ENCODE results near the gene B9D1.

Gene B9D1, protein sequence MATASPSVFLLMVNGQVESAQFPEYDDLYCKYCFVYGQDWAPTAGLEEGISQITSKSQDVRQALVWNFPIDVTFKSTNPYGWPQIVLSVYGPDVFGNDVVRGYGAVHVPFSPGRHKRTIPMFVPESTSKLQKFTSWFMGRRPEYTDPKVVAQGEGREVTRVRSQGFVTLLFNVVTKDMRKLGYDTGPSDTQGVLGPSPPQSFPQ

DNA sequence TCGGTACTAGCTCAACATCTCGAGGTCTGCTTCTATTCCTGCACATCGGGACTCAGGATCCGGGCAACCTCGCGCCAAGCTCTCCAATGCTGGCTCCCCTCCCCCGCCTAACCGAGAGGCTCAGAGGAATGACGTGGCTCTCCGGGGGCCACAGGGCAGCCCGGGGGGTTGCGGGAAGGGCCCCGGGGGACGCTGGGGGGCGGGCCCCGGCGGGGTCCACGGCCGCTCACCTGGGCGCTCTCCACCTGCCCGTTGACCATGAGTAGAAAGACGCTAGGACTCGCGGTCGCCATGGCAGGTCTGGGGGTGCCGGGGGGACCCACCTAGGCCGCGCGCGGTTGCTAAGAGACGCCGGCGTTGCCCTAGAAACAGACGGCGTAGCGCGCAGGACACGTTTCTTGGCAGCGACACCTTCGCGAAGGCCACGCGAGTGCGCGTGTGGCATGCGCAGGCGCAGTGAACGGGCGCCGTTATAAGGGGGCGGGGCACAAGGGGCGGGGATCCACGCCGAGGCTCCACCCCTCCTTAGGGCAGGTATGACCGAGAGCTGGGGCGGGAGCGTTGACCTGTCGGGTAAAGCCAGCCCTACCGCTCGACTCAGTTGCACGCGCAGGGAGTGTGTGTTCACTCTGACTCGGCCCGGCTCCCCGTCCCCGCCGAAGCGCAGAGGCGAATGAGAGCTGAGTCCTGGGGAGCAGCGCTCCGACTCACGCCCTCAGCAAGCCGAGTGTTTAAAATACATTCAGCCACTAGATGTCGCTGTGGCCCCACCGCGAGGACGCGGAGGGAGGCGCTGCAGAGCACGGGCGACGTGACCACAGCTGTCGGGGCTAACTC is at the start of gene B9D1:
TSS of gene B9D1 (minus strand) at position 447 of the 837 bp plus-strand sequence. CDS start at position 293, 154 bp downstream.
- peak; percentile 97 for DNase-seq

DNA sequence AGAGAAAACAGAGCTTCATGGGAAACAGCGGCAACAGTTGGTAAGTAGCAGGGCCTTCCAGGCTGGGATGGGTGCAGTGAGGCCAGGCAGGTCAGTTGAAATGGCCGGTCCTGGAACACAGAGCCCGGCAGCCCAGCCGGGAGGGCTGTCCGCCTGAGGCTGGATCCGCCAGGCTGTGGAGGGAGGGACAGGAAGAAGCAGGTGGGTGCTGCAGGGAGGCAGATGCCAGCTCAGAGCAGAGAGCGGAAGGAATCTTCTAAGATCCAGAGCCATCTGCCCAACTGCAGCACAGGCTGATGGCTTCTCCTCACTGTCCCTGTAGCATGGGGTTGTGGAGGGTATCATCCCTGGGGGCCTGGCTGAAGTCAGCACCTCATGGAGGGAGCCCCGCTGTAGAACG is 49.1 kb upstream of the B9D1 start:
- no peak for DNase-seq

DNA sequence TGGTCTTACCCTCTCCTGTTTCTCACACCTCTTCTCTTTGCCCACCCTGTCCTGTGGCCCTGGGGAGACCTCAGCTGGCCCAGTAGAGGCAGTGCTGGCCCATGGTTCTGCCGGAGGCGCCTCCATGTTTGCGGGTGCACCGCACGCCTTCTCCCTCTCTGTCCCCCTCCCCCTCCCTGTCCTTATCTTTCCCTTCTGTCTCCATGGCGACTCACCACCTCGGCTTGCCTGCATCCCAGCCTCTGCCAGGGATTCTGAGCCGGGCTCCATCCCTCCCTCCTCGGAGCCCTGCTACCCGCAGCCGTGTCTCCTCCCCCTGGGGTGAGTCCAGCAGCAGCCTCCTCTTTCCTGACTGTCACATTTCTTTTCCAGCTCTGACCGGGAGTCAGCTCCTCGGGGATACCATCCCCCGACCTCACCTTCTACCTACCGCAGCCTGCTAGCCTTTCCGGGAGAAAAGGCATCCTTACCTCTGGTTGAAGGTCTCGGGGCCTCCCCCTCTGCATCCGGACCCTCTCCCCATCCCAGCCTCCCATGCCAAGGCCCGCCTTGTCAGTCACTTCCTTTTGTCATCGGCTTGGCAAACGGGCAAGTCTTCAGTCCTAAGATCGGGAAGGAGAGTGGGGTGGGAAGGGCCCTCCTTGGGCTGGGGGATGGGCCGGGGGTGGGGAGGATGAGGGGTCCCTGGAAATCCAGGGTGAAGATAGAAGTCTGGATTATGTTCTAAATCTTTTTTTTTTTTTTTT is 48.5 kb upstream of the B9D1 start, which contains the start of gene RNF112:
TSS of gene RNF112 (plus strand) at position 358 of the 746 bp plus-strand sequence. CDS start at position 535, 177 bp downstream.
- peak; percentile 54 for DNase-seq

DNA sequence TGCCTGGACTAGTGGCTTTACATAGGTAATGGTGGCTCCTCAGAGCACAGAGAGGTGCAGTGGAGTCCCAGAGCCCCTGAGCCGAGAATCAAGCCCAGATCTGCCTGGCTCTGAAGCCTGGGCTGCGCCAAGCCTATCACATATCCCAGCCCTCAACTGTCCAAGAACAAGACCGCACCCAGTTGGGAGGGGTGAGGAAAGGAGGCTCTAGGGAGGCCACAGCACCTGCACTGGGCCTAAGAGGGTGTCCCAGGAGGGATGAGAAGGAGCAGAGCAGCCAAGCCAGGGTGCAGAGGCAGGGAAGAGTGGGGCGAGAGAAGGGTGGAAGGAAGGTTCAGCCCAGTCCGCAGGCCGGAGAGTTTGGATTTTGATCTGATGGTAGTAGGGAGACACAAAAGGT is 47.6 kb upstream of the B9D1 start:
- peak; percentile 75 for DNase-seq

DNA sequence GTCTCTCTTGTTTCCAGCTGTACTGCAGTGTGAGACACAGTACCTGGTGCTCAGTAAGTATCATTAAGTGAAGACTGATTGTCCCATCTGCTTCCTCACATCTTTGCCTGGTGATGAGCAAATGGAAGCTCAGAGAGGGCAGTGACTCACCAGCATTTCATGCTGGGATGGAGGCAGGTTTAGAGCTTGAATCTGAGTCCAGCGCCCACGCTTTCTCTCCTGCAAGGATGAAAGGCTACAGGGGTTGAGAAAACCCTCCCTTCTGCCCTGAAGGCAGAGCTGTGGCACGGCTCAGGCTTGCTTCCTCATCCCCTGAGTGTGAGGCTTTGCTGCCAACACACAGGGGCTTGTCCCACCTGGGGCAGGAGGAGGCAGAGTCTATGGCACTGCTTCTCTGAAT is 47.0 kb upstream of the B9D1 start:
- DNase-seq = no peak

DNA sequence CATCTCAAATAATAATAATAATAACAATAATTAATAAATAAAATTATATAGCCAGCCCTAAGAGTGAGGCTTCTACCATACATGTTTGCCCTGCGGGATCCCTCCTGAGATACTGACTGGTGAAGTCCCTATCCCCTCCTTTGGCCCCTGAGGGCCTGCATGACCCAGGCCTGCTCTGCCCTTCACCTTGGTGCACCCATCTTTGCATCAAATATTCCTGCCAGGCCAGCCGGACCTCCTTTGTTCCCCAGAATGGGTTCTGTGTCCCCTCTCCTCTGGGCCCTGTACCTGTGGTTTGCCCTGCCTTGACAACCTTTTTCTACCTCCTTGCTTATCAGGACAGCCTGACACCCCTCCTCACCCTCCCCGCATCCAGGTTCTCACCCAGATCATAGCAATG is 46.5 kb upstream of the B9D1 start:
- DNase-seq = no peak

DNA sequence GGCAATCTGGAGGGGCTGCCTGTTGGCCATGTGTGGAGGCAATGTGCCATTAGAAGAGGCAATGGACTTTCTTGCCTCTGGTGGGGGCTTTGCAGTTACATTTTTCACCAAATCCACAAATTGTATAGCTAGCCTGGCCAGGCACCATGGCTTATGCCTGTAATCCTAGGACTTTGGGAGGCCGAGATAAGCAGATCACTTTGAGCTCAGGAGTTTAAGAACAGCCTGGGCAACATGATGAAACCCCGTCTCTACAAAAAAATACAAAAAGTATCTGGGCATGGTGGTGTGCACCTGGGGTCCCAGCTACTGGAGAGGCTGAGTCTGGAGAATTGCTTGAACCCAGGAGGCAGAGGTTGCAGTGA is 45.8 kb upstream of the B9D1 start:
- no peak for DNase-seq

DNA sequence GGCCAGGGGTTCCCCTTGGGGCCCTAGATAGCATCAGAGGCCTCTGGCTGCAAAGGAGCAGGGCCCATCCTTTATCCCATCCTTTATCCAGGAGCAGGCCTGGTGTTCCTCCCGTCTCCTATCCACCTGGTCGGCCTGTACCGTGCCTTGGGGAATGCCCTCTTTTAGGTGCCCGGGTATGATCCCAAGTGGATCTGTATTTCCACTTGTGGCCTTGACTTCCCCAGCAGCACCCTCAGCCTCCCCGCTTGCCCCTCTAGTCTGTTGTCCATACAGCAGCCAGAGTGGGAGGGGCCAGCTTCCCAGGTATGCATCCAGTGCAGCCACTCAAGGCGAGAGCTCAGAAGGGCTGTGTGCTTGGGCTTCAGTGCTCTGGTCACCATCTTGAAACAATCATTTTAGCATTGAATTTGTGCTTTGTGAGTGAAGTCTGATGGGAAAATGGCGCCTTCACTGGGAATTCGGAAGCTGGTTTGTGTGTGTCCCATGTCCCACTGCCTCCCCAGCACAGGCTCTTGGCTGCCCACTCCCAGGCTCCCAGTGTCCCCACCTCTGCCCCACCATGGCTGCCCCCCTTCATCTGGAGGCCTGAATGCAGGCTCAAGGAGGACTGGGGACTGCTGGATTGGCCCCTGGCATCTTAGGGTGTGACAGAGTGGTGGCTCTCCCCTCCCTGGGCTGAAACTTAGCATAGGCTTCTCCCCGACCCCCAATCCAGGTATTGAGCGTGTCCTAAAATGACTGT is 45.2 kb upstream of the B9D1 start:
- no peak for DNase-seq

DNA sequence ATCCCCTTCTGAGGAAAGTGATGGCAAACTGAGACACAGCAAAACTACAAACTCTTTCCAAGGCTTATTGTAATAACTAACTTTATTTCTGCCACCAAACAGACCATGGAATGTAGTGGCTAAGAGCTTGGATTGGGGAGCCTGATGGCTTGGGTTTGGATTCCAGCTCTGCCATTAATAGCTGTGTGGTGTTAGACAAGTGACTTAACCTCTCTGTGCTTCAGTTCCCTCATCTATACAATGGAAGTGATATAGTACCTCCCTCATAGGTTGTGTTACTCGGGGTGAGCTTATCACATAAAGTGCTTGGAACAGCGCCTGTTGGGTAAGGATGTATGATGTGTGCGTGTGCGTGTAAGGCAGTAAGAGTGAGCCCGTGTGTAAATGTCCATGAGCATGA is 42.6 kb upstream of the B9D1 start:
- DNase-seq = no peak

DNA sequence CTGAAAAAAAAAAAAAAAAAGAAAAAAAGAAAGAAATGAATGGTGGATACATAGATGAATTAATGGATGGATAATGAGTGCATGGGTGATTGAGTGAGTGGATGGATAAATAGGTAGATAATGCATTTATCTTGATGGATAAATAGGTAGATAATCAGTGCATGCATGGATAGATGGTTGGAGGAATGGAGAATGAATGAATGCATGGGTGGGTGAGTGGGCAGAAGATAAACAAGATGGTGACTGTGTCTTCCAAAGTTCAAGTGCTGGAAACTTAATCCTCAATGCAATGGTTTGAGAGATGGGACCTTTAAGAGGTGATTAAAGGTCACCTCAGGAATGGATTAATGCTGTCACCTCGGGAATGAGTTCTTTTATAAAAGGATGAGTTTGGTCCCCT is 41.7 kb upstream of the B9D1 start:
- DNase-seq = no peak

DNA sequence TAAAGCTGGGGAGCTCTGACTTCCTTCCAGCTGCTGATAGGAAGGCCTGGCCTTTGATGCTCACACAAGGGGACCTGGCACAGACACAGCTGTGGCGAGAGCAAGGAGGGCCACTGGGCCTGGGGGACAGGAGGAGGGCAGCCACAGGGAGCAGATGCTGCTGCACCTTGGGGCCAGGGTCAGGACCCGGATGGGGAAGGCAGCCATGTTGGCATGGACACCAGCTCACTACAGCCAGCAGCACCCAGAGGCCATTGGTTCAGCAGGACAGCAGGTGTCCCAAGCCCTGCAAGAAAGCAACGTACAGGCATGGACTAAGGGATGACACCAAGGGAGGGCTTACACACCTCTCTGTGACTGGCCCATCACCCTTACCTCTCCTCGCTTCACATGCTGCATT is 40.5 kb upstream of the B9D1 start:
- no peak for DNase-seq

DNA sequence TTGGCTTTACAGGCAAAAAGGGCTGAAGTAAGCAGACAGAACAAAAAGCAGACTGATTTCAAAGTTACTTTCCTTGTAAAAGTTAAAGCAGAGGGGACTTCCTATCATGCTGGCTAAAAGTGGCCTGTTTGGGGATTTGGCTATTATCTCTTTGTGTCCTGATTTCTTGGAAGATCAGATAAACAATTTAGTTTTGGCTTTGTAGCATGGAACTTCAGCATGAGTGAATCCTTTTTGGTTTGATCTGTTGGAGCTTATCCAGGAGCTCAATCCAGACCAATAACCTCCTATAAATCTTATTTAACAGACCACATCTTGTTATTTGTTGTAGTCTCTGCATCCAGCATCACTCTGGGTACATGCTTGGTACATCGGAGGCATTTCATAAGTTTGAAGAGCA is 39.6 kb upstream of the B9D1 start:
- DNase-seq = no peak

DNA sequence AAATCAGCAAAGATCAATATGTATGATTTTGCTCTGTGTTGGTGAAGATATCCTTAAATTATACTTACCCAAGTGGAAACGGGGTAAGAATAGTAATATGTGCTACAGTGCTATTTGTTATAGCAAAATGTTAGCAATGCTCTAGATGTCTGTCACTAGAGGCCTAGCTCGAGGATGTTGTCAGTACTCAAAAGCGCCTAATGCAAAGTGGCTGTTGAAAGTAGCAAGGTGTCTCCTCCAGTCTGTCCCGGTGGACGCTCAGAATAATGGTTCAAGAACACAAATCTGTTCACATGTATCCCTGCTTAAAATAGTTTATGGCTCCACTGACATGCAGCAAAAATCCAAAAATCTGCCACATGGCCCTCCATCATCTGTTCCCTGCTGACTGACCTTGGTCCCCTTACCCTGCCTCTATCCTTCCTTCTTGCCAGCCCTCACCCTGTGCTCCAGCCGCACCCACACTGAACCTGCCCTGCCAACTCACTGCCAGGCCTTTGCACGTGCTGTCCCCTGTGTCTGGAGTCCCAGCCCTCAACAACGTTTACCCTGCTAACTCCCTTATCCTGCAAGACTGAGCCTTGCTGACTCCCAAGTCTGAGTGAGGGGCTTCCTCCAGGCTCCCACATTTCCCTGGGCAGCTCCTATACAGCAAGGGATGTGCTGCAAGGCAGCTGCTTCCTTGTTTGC is 38.9 kb upstream of the B9D1 start:
- no peak for DNase-seq

DNA sequence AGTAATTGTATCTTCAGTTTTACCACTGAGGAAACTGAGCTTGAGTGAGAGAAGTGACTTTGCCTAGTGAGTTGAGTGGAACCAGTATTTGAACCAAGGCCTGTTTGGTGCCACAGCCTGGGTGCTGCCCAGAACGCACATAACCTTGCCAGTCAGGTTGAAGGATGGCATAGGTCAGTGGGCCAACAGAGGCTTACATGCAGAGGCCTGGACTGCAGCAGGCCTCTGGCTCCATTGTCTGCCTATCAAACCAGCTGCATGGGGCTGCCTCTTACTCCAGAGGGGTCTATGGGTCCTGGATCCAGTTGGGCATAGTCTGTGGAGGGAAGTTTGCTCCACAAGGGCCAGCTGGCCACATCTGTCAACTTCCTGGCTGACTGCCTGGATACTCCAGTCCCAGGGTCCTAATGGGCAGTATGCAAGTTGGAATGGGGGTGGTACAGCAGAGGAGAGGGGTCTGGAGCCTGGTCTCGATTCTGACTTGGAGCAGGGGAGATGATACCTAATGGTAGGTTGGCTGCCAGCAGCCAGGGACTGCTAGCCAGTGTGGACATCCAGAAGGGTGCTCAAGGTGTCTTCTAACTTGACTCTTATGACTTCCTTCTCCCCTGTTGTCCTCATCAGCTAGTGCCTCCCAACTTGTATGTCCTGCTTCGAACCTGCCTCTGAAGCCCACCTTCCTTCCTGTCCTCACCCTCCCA is 37.4 kb upstream of the B9D1 start:
- no peak for DNase-seq

DNA sequence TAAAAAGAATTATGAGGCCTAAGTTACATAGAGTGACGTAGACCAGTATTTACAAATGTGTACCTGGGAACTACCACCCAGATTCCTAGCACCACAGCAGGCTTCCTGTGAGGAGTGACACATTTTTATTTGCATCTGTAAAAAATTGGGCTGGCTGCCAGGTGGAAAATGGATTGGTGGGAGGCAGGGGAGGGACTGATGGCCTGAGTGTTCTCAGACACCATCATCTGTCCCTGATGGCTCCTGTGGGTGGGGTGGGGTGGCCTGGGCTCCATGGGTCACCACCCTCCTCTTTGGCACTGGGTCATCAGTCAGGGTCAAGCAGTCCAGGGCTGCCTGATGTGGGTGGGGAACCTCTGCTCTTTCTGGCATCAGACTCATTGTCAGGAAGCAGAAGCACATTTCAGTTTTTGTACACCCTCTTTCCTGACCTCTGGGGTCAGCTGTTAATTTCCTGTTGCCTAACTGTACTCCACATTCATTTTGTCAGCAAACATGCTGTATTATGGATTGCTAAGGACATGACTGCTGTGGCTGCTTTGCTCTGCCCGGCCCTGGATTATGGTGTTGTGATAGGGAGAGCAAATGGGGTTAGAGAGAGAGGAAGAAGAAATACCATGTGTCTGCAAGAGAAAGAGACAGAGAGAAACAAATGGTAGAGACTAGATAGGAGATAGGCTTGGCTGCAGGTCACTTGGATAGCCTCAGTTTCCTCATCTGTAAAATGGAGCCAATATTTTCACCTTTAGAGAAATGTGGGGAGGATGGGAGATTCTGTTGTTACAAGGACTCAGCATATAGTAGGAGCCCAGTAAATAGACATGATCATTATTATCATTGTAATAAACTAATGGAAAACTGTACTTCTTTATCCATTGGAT is 36.0 kb upstream of the B9D1 start:
- peak; percentile 33 for DNase-seq

DNA sequence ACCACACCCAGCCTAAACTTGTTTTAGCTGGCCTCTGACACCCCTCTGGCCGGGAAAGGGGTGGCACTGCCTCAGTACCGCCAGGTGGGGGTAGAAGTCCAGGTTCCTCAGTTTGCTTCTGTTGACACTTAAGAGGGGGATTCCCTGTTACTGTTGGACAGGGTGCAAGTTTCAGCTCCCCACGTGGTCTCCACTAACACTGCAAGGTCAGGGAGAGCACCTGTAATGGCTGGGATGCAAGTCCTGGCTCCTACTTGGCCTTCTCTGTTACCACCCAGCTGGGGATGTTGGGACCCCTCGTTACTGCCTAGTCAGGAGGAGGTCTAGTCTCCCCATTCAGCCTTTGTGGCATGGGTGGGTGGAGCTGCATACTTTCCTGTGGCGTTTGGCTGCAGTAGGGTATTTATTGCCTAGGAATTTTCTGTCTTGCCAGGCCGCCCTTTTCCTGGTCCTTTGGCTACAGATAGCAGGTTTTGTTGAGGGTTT is 35.1 kb upstream of the B9D1 start:
- DNase-seq = no peak

DNA sequence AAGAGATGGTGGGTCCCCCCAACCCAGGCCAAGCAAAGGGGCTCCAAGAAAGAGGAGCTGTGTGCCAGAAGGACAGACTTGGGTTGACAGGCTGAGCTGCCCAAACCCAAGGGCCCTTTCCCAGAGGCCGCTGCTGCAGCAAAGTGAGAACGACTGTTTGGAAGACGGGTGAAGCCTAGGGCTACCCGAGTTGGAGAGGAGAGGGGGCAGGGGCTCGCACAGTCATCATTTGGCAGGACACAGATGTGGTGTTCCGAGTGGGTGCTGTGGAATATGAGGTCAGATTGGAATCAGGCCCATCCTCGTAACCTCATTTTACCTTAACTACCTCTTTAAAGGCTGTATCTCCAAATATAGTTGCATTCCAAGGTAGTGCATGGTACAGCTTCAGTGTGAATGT is 29.8 kb upstream of the B9D1 start:
- DNase-seq = no peak

DNA sequence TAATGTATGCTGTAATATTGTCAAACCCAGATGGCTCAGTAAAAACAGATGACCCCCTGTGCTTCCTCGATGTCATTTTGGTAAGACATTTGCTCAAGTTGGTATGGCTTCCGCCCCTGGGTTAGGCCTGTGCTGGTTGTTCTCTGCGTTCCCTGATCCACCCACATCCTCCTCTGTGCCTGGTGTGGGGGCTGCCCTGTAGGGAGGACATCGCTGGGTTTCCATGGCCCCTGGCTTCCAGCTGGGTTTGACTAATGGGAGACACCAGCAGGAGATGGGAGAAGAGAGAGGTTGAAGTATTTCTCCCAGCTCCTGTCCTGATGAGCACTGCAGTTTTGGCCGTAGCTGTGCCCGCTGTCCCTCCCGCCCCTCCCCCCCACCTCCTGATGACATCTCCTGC is 28.9 kb upstream of the B9D1 start:
- no peak for DNase-seq

DNA sequence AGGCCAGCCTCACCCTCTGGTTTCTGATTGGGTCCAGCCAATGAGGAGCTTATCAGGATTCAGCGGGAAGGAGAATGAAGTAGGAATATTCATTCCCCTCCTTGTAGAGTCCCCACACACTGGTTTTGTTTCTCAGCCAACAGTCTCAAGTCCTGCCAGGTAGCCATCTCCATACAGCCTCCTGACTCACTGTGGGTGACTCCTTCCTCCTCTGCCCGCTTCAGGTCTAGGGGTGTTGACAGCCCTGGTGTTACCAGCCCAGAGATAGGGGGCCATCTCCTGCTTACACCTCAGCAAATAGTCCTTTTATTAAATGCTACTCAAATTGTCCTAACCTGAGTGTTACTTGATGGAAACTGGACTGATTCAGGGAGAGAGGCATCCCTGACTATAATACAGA is 28.4 kb upstream of the B9D1 start:
- DNase-seq = no peak

Data from NCI-H1436 (cell line).